Measurements from ENCODE around the gene DOLK. TPM values are rescaled to one million over a fixed set of nuclear protein-coding genes. Genes with fewer than 3 reads are reported as not detected.

The DOLK gene
- total RNA-seq, 1 experiment from 2014 or later, result 14.8 TPM

GRCh38 chr9:128901822-128902221 lies 45.6 kb downstream of the DOLK start:
- ATAC-seq (no peak), DNase-seq (ENCODE audit: low spot score) (no peak)
- H3K4me3 Mint-ChIP-seq, result no peak overlapping the region
- H3K4me1 Mint-ChIP-seq, result peaks cover 11% of the 10 kb centered on the region
- H3K9me3 Mint-ChIP-seq, result no peaks in the 10 kb centered on the region
- TF ChIP-seq ZNF138 (CRISPR knock-in tag; conservative IDR thresholded peaks at IDR 0.05), result no peak
- no peak for TF ChIP-seq ZNF317 (CRISPR knock-in tag; IDR thresholded peaks at IDR 0.05; ENCODE audit: borderline replicate concordance, low read depth)
- TF ChIP-seq SMAD3 (CRISPR knock-in tag; IDR thresholded peaks at IDR 0.05; ENCODE audit: borderline replicate concordance), result no peak
- no peak for TF ChIP-seq NFYB (CRISPR knock-in tag; conservative IDR thresholded peaks at IDR 0.05; ENCODE audit: low read depth)
- no peak for TF ChIP-seq ATF6 (CRISPR knock-in tag; IDR thresholded peaks at IDR 0.05)
- TF ChIP-seq ZNF423 (CRISPR knock-in tag; IDR thresholded peaks at IDR 0.05), result no peak
- TF ChIP-seq ZBTB43 (CRISPR knock-in tag; IDR thresholded peaks at IDR 0.05), result no peak
- TF ChIP-seq ZNF232 (CRISPR knock-in tag; IDR thresholded peaks at IDR 0.05), result no peak
- TF ChIP-seq MAX (CRISPR knock-in tag; IDR thresholded peaks at IDR 0.05), result no peak
- no peak for TF ChIP-seq PRRX2 (CRISPR knock-in tag; IDR thresholded peaks at IDR 0.05)
- no peak for TF ChIP-seq RORB (CRISPR knock-in tag; IDR thresholded peaks at IDR 0.05)
- H3K27ac Mint-ChIP-seq, result no peak overlapping the region
- POLR2A ChIA-PET, result no interaction called here
- CTCF ChIA-PET, result no interaction called here
- peaks cover 10% of the 10 kb centered on the region for H3K36me3 Mint-ChIP-seq
- no peaks in the 10 kb centered on the region for H3K27me3 Mint-ChIP-seq (ENCODE audit: low read depth)

- ATAC-seq, result no peak
- ChIA-PET CTCF (no interaction called here), POLR2A (no interaction called here)
- TF ChIP-seq JUN (CRISPR knock-in tag; IDR thresholded peaks at IDR 0.05) (no peak), JAZF1 (CRISPR knock-in tag; IDR thresholded peaks at IDR 0.05) (no peak), ETV6 (CRISPR knock-in tag; IDR thresholded peaks at IDR 0.05) (no peak), RELA (CRISPR knock-in tag; IDR thresholded peaks at IDR 0.05; ENCODE audit: borderline replicate concordance) (no peak), EMX1 (CRISPR knock-in tag; IDR thresholded peaks at IDR 0.05) (no peak), ZNF121 (CRISPR knock-in tag; IDR thresholded peaks at IDR 0.05) (peak; percentile 65; the same call in 1 of the 2 replicates), NR1H2 (CRISPR knock-in tag; IDR thresholded peaks at IDR 0.05) (no peak)
- no peak overlapping the region for H3K27ac Mint-ChIP-seq
- no peaks in the 10 kb centered on the region for H3K27me3 Mint-ChIP-seq (ENCODE audit: low read depth)
- peaks cover 10% of the 10 kb centered on the region for H3K36me3 Mint-ChIP-seq
- peaks cover 14% of the 10 kb centered on the region for H3K4me1 Mint-ChIP-seq
- no peak overlapping the region for H3K4me3 Mint-ChIP-seq
- DNase-seq (ENCODE audit: low spot score), result no peak
- H3K9me3 Mint-ChIP-seq, result no peaks in the 10 kb centered on the region
Measured at GRCh38 chr9:128901379-128901778, 46.0 kb downstream of the DOLK start.

- no peak for DNase-seq (ENCODE audit: low spot score)
- CTCF ChIA-PET, result no interaction called here
- no peaks in the 10 kb centered on the region for H3K9me3 Mint-ChIP-seq
- POLR2A ChIA-PET, result no interaction called here
- no peak overlapping the region for H3K4me3 Mint-ChIP-seq
- peaks cover 17% of the 10 kb centered on the region for H3K36me3 Mint-ChIP-seq
- ATAC-seq, result no peak
- peak overlapping the region; percentile 92 for H3K27ac Mint-ChIP-seq
- peaks cover 30% of the 10 kb centered on the region for H3K4me1 Mint-ChIP-seq
- H3K27me3 Mint-ChIP-seq (ENCODE audit: low read depth), result no peaks in the 10 kb centered on the region
- no peak for TF ChIP-seq MYBL2 (CRISPR knock-in tag; IDR thresholded peaks at IDR 0.05)
- TF ChIP-seq CREB1 (CRISPR knock-in tag; IDR thresholded peaks at IDR 0.05), result no peak
- no peak for TF ChIP-seq ZNF317 (CRISPR knock-in tag; IDR thresholded peaks at IDR 0.05; ENCODE audit: borderline replicate concordance, low read depth)
- TF ChIP-seq ZNF416 (CRISPR knock-in tag; IDR thresholded peaks at IDR 0.05), result no peak
- TF ChIP-seq ZNF512 (CRISPR knock-in tag; IDR thresholded peaks at IDR 0.05; ENCODE audit: borderline replicate concordance), result no peak
- TF ChIP-seq HMGXB4 (CRISPR knock-in tag; IDR thresholded peaks at IDR 0.05), result no peak
- no peak for TF ChIP-seq NR2C2 (CRISPR knock-in tag; IDR thresholded peaks at IDR 0.05)
- TF ChIP-seq STAT6 (CRISPR knock-in tag; conservative IDR thresholded peaks at IDR 0.05; ENCODE audit: low read depth), result no peak
Measured at GRCh38 chr9:128899566-128900322, 47.7 kb downstream of the DOLK start.
